H1 (cell line): ENCODE measurements around the gene TK1. TPM values are rescaled to one million over a fixed set of nuclear protein-coding genes. Genes with fewer than 3 reads are reported as not detected.

Experiments
- CREB1 ChIP-seq: IDR thresholded peaks from 2 replicates; pipeline ENCODE4 v1.6.1; 2012; ENCODE audit warnings: inconsistent platforms
- HDAC2 ChIP-seq, 2 experiments: fragments of 300-600 bp in 1 of 2; sonication (generic) in 1 of 2; IDR thresholded peaks; 2 replicates each; pipeline ENCODE4 v1.6.1; 2011 to 2012; ENCODE audit warnings: low read depth in 2 of 2, low read length in 2 of 2, mild to moderate bottlenecking in 2 of 2, moderate library complexity in 2 of 2, borderline replicate concordance in 1 of 2, inconsistent platforms in 1 of 2
- polyA plus RNA-seq, 7 experiments: library from polyadenylated mRNA; depleted of rRNA in 3 of 7; stranded (reverse) in 5 of 7; unstranded in 2 of 7; fragments of >200 nt in 5 of 7; fragments of 200-250 nt in 2 of 7; gene quantifications; 1 replicate in 5 of 7; 2 replicates in 1 of 7; 4 replicates in 1 of 7; pipeline versions ENCODE4 v1.2.1 to v1.2.3, GENCODE V29; 2011 to 2013; ENCODE audit warnings: missing spikeins in 2 of 7, mixed read lengths in 2 of 7
- total RNA-seq: library from RNA; stranded (reverse); fragmentation: NEBNext Ultra II Directional; extraction: Animal tissue kit (Norgen Biotek cat#: 25700); gene quantifications from 2 replicates; pipeline ENCODE4 v1.2.1, GENCODE V29; 2021
- TF ChIP-seq, protein P1 (sequence below): IDR thresholded peaks from 2 replicates; pipeline ENCODE4 v1.6.1; 2012; ENCODE audit warnings: low read length, inconsistent platforms

Gene TK1
- total and polyA plus RNA-seq, 2 of the 8 experiments (the other 6 are each of a cell fraction or from before 2014, with no cell fraction given), result 66.9 to 147 TPM

DNA sequence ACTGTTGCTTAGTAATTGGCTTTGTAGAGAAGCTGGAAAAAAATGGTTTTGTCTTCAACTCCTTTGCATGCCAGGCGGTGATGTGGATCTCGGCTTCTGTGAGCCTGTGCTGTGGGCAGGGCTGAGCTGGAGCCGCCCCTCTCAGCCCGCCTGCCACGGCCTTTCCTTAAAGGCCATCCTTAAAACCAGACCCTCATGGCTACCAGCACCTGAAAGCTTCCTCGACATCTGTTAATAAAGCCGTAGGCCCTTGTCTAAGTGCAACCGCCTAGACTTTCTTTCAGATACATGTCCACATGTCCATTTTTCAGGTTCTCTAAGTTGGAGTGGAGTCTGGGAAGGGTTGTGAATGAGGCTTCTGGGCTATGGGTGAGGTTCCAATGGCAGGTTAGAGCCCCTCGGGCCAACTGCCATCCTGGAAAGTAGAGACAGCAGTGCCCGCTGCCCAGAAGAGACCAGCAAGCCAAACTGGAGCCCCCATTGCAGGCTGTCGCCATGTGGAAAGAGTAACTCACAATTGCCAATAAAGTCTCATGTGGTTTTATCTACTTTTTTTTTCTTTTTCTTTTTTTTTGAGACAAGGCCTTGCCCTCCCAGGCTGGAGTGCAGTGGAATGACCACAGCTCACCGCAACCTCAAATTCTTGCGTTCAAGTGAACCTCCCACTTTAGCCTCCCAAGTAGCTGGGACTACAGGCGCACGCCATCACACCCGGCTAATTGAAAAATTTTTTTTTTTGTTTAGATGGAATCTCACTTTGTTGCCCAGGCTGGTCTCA lies 38.4 kb upstream of the TK1 start (continued):
- TF ChIP-seq, protein P1, sequence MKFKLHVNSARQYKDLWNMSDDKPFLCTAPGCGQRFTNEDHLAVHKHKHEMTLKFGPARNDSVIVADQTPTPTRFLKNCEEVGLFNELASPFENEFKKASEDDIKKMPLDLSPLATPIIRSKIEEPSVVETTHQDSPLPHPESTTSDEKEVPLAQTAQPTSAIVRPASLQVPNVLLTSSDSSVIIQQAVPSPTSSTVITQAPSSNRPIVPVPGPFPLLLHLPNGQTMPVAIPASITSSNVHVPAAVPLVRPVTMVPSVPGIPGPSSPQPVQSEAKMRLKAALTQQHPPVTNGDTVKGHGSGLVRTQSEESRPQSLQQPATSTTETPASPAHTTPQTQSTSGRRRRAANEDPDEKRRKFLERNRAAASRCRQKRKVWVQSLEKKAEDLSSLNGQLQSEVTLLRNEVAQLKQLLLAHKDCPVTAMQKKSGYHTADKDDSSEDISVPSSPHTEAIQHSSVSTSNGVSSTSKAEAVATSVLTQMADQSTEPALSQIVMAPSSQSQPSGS, result no peak
- TF ChIP-seq CREB1 (no peak), HDAC2 (IDR thresholded peaks at IDR 0.05; ENCODE audit: borderline replicate concordance in 1 of 2, low read depth in 2 of 2, low read length in 2 of 2) (no peak)
